WERI-Rb-1 (cell line): ENCODE results near the gene CYP46A1.

Experiments used
- DNase-seq: peaks from one replicate; pipeline ENCODE4 v3.0.0-alpha.2; 2020
- H3K27ac ChIP-seq: fragments of 250-450 bp; sonication (Bioruptor Pico); 2 replicates; pipeline ENCODE4 v1.5.1; 2020; ENCODE audit warnings: mild to moderate bottlenecking, moderate library complexity
- H3K27me3 ChIP-seq: fragments of 250-450 bp; sonication (Bioruptor Pico); 2 replicates; pipeline ENCODE4 v1.5.1; 2021; ENCODE audit warnings: mild to moderate bottlenecking, low read depth, moderate library complexity; ENCODE audit not compliant: insufficient read depth, severe bottlenecking
- H3K36me3 ChIP-seq: fragments of 250-450 bp; sonication (Bioruptor Pico); 2 replicates; pipeline ENCODE4 v1.5.1; 2020; ENCODE audit warnings: mild to moderate bottlenecking, moderate library complexity
- H3K4me3 ChIP-seq: 2 replicates; pipeline ENCODE4 v1.5.1; 2011; ENCODE audit warnings: low read depth, mild to moderate bottlenecking, control low read depth, low read length
- H3K9me3 ChIP-seq: fragments of 250-450 bp; sonication (Bioruptor Pico); 2 replicates; pipeline ENCODE4 v1.5.1; 2021; ENCODE audit warnings: mild to moderate bottlenecking, moderate library complexity; ENCODE audit not compliant: severe bottlenecking
- CTCF ChIP-seq: IDR thresholded peaks from 2 replicates; pipeline ENCODE4 v1.5.1; 2011; ENCODE audit warnings: low read depth, mild to moderate bottlenecking, control low read depth, inconsistent platforms, low read length

CYP46A1 gene

DNA sequence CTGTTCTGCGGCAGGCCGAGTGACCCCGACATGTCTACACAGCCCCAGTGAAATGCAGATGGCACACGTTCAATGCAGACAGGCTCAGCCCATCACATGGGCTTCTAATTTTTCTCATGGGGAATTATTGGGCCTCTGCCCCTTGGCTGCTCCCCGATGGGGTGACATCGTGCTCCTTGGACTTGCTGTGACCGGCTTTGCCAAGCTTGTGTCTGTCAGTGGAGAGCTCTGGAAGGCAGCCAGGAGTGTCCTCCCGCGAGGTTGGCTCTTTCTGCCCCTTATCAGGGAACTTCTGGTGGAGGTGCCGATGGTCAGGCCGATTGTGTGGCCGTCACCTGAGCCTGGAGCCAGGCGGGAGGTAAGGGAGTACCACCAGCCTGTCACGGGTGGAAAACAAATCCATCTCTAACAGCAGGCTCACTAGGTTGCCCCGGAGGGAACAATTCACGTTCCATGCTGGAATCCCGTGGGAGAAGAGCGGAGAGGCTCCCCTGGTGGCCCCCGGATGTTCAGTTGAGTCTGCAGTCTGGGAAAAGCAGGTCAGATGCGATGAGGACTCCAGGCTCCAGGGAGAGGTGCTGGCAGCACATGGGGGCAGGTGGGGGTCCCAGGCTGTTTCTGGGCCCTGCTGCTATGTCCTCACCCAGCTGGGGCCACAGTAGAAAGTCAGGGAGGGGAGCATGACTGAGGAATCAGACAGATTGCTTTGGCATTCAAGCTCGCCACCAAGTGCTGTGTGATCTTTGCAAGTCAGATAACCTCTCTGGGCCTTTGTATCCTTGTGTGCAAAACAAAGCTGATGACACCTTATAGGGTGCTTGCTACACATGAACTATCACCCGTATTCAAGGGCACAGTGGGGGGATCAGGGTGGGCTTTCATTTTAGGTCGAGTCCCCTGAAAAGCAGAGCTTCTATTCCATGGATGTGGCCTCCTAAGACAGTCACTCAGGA lies 65.9 kb downstream of the CYP46A1 start:
- Histone ChIP-seq H3K9me3 (no peaks in the 10 kb centered on the region), H3K36me3 (no peaks in the 10 kb centered on the region), H3K27ac (no peak overlapping the region), H3K27me3 (no peaks in the 10 kb centered on the region), H3K4me3 (no peak overlapping the region)
- no peak for TF ChIP-seq CTCF
- DNase-seq, result no peak

DNA sequence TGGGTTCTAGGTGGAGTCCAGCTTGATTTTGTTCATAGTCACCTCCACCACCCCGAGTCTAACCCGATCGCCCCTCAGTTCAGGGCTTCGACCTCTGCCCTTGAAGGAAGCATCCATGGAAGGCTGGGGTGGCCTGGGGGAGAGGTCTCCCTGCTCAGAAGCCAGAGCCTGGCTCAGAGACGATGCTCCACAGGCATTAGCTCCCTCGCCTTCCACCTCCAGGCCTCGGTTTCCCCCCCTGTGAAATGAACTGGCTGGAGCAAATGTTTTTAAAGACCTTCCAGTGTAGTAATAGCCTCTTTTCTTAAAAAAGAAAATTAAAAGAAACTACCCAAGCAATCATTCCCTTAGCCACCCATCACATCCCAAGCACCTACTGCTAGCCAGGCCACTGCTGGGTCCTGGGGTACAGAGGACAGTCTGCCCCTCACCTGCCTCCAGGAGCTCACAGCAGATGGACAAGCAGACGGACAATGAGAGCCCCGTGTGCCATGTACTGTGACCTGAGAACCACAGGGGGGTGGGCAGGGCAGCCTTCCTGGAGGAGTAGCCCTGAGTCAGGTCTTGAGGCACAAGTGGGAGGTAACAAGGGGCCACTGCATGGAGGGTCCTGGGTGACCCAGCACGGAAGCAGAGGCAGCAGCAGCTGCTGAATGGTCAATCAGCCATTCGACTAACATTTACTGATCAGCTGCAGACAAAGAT lies 66.8 kb downstream of the CYP46A1 start:
- TF ChIP-seq CTCF, result no peak
- no peak overlapping the region for H3K27ac ChIP-seq
- H3K36me3 ChIP-seq, result no peaks in the 10 kb centered on the region
- no peak overlapping the region for H3K4me3 ChIP-seq
- no peaks in the 10 kb centered on the region for H3K9me3 ChIP-seq
- no peaks in the 10 kb centered on the region for H3K27me3 ChIP-seq
- no peak for DNase-seq

- Histone ChIP-seq H3K9me3 (no peaks in the 10 kb centered on the region), H3K27me3 (no peaks in the 10 kb centered on the region), H3K36me3 (no peaks in the 10 kb centered on the region), H3K27ac (no peak overlapping the region), H3K4me3 (no peak overlapping the region)
- no peak for DNase-seq
- TF ChIP-seq CTCF, result no peak
Measured at GRCh38 chr14:99751539-99752485, 67.7 kb downstream of the CYP46A1 start.

DNA sequence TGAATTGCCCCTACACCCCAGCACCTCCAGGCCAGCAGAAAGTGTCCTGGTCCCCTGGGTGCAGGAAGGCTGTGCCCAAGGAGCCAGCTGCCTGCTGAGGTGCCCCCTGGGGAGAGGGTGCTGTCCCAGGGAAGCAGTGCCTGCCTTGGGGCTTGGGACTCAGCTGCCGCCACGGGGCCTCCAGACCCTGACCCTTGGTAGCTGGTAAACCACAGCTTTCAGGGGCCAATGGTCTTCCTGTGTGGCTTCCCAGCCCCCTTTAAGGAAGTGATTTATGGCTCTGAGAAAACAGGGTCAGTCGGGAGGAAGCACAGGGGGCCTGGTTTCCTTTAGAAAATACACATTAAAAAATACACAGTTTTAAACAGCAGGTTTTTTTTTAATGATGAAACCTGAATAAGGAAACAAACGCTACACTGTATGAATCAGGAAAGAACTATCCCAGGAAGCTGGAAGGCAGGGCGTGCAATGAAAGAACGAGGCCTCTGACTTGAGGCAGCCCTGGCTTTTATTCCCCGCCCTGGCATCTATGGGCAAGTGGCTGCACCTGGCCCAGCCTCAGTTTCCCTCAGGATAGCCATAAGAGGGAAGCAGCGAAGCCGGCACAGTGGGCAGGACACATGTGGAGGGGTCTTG lies 68.5 kb downstream of the CYP46A1 start:
- no peak for DNase-seq
- no peak overlapping the region for H3K4me3 ChIP-seq
- H3K36me3 ChIP-seq, result no peaks in the 10 kb centered on the region
- TF ChIP-seq CTCF, result no peak
- no peaks in the 10 kb centered on the region for H3K27me3 ChIP-seq
- H3K9me3 ChIP-seq, result no peaks in the 10 kb centered on the region
- no peak overlapping the region for H3K27ac ChIP-seq
